Raji (cell line): Measurements from ENCODE around the gene ASCL2.

Source experiments
- POLR2A ChIP-seq: IDR thresholded peaks from 2 replicates; pipeline ENCODE4 v1.6.1; 2011; ENCODE audit warnings: low read depth, low read length, control low read depth; ENCODE audit not compliant: insufficient read depth

Gene ASCL2

DNA sequence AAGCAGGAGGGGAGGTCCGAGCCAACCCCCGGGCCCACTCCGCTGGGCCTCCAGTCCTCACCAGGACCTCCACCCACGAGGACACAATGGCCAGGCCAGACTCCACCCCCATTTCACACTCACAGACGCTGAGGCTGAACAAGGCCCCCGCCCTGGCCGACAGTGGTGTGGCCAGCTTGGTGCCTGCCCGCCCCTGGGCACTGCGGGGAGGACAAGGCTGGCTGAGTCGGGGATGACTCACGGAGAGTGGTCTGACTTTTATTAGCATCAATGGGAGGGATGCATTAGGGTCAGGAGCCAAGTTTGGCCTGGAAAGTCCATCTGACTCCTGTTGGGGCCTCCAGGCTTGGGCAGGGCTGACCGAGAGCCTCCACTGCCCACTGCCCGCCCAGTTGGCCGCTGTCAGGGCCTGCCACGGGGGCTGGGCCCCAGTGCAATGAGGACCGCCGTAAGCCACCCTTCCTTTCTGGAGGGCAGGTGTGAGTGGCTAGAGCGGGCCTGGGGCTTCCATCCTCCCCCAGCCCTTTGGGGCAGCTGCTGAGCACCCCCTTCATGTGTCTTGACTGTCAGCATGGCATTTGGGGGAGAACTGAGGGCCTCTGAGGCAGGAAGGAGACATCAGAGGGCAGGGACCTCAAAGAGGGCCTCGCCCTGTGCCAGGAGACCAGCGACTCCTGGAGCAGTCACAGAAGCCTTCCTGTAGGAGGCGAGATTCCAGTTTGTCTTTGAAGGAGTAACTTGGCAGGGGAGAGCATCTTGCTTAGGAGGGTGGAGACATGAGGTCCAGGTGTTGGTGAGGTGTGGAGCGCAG is 42.0 kb upstream of the ASCL2 start:
- TF ChIP-seq POLR2A: no peak

DNA sequence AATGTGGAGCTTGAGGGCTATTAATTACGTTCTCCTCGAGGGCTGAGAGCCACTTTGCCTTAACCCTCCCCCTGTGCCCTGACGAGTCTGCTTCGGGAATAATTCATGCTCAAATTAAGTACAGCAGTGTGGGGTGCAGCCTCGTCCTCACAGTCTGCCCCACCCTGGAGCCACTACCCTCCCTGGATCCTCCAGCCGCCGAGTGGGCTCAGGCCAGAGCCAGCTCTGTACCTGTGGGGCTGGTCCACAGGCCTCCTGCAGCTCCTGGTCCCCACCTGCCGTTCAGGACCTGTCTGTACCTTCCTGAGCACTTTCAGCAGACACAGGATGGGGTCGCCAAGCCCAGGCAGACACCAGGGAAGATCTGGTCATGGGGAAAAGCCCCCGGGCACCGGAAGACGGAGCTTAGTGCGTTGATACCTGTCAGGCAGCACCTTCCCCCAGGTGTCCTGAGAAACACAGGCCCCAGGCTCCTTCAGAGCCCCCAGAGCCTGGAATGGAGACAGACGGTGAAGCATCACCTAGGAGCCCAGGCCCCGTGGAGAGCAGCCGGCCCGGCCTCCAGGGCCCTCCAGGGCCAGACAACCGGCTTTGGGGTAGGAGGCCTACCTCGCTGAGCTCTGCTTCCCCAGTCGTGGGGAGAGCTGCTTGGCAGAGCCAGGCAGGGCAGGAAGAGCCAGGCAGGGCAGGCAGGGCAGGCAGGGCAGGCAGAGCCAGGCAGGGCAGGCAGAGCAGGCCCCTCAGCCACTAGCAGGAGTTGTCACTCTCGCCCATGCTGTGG is 41.2 kb upstream of the ASCL2 start:
- TF ChIP-seq POLR2A: no peak

DNA sequence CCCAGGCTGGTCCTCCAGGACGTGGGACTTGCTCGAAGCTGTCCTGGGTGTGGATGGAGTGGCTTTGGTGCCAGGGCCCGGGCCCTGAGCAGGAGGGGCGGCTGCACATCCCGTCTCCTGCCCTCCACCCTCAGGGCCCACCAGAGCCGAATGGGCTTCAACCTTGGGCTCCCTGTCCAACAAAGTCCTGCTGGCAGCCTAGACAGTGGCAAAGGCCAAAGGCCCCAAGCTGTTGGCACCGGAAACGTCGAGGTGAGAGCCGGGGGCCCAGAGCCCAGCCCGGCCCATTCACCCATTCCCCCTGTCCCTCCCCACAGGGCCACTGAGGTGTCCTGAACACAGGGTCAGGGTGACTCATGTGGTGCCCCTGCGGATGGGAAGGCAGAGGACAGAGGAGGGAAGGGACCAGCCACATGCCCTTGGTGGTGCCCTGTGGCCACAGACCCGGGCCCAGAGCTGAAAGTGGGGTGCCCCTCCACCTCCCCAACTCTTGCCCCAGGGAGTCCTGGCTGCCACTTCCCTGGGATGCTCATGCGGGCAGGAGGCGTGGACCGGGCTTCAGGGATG is 40.5 kb upstream of the ASCL2 start:
- no peak for TF ChIP-seq POLR2A

DNA sequence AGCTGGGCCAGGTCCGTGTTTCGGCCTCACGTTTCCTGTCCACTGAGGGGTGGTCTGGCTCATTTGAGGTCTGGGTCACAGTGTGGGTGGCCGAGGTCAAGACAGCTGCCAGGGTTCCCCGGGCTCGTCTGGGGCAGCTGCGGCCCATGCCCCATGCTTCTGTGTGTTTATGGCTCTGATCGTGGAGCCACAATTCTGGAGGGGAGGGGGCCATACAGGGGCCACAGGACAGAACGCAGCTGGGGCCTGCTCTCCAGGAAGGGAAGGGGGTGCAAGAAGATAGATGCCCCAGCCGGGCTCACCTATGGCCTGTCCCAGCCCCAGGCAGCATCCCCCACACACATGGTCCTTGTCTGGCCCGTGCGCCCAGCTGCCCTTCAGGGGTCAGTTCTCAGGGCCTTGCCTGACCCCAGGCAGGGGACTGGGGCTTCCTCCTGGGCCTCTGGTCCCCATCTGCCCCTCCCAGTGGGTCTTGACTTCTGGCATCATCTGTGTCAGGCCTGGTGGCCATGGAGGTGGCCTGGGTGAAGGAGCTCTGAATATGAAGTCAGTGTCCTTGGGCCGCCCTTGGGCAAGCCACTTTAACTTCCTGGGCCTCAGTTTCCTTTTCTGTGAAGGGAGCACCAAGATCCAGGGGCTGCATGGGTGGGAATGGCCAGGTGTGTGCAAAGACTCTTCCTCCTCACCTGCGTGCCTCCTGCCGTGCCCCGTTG is 39.8 kb upstream of the ASCL2 start:
- TF ChIP-seq POLR2A: no peak

DNA sequence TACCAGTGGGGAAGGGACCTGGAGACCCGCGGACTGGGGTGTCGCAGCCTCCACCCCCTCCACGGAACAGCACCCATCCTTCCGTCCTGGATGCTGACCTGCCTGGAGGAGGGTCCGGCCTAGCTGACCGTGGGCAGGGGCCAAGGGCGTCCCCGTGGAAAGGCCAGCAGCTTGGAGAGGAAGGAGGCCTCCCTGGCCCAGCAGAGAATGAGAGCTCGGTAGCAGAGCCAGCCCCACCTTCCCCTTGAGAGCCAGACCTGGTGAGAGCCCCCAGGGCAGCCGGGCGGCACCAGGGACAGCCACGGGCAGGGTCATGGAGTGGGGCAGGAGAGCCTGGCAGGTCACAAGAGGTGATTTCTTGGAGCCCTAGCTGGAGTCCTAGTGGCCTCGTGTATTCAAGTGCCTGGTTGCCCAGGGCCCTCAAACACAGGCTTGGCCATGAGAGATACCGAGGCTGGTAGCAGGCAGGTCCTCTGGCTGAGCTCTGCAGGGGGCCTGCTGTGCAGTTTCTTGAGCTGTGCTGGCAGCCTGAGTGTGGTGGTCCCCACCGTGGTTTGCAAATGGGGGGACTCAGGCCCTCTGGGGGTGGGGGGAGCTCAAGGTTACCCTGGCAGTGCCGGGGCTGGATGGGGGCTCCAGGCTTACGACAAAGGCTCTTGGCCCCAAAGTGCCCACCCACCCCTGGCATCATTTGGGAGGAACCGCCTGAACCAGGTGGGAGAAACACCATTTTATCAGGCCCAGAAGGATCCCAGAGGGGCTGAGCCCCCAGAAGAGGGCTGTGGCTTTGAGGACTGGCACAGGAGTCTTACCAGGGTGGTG is 39.1 kb upstream of the ASCL2 start:
- no peak for TF ChIP-seq POLR2A

DNA sequence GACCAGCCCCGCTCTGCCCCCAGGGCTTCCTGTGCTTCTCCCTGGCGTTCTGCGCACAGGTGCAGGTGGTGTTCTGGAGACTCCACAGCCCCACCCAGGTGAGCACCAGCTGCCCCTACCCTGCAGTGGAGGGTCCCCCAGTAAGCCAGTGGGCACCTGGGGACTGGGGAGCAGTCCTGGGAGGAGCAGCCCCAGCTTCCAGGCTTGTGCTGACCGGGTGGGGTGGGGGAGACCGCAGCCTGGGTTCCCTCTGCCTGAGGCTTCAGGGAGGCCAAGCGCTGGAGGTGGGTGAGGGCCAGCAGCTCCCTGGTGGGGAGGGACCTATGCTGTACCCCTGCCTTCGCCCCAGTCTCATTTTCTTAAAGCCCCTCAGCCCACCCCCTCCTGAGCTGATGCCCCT is 38.3 kb upstream of the ASCL2 start:
- no peak for TF ChIP-seq POLR2A

DNA sequence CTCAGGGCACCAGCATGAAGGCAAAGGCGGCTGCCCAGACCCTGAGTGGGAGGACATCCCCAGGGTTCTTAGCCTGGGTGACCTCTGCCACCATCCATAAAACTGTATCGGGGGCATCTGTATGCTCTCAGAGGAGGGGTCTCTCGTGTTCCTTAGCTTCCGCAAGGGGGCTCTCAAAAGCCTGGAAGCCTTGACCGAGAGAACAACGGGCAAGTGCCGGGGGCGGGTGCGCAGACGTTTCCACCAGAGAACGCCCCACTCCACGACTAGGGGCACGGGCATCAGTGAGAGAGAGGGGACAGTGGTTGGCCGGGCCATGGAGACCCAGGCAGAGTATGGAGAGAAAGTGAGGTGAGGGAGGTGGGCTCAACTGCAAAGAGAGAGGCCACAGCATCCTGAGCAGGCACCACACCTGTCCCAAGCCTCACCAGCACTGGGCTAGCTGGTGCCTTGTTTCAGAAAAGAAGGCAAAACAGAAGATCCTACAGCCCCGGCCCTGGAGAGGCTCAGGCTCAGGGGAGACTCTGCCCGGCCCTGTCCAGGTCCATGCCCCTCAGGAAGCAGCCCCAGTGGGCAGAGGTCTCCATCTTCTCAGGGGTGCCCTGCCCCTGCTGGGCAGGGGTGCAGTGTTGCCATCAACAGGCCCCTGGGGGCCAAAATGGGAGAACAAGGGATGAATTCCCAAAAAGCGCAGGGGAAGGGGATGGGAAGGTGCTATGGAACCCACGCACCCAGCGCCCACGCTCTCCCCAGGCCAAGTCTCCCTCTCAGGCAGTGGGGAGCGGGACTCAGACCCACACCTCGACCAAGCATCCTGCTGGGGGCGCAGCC is 37.3 kb upstream of the ASCL2 start:
- no peak for TF ChIP-seq POLR2A

DNA sequence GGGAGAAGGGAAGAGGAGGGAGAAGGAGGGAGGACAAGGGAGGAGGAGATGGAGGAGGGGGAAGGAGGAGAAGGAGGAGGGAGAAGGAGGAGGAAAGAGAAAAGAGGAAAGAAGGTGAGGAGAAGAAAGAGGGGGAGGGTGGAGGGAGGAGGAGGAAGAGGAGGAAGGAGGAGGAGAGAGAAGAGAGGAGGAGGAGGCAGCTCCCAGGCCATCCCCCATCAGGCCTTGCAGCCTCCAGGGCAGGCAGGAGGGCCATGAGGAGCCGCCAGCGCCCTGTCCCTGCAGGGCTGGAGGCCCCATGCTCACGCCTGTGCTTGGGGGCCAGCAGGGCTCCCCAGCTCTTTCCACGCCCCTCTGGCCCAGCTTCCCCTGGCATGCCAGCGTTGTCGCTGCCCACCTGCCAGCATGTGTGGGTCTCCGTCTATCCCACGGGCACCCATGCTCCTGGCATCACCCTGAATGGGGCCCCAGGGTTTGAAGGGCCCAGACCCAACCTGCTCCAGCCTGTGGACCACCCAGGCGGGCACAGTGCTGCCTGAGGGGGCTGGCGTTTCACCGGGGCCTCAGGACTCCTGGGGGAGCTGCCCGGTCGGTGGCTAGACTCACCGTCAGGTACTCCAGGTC is 36.6 kb upstream of the ASCL2 start:
- no peak for TF ChIP-seq POLR2A

DNA sequence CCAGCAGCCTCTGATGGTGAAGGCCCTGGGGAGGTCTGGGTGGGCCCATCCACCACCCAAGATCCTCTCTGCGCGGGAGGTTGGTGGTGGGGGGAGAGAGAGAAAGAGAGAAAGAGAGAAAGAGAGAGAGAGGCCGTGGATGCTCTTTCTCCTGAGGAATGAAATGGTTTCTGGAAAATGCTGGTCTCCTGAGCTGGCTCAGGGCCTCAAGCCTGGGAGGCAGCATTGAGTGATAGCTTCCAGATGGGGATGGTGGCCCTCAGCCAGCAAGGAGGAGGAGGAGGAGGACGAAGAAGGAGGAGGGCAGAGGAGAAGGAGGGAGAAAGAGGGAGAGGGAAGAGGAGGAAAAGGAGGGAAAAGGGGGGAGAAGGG is 36.0 kb upstream of the ASCL2 start:
- TF ChIP-seq POLR2A: no peak

DNA sequence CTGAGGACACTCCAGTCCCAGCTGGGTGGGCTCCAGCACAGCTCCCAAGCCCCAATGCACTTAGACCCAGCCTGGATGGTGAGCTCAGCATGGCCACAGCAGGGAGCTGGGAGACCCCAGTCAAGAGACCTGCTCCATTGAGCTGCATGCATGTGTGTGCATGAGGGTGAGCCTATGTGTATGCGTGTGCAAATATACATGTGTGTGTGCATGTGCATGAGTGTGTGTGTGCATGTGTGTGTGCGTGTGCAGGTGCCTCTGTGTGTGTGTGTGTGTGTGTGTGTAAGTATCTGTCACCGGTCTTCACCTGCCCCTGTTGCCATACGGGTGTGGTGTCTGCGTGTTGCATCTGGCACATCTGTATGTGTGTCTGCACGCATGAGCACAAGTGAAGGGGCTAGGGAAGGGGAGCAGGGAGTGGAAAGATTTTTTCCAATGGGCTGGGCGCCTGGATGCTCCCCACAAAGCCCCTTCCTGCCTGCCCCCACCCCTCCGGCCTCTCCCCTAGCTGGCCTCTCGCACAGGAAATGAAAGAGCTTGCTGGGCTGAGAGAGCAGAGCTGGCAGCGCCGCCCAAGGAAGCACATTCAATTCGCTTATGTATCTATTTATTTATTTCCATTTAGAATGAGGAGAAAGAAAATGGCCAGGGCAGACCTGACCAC is 35.5 kb upstream of the ASCL2 start:
- TF ChIP-seq POLR2A: no peak

DNA sequence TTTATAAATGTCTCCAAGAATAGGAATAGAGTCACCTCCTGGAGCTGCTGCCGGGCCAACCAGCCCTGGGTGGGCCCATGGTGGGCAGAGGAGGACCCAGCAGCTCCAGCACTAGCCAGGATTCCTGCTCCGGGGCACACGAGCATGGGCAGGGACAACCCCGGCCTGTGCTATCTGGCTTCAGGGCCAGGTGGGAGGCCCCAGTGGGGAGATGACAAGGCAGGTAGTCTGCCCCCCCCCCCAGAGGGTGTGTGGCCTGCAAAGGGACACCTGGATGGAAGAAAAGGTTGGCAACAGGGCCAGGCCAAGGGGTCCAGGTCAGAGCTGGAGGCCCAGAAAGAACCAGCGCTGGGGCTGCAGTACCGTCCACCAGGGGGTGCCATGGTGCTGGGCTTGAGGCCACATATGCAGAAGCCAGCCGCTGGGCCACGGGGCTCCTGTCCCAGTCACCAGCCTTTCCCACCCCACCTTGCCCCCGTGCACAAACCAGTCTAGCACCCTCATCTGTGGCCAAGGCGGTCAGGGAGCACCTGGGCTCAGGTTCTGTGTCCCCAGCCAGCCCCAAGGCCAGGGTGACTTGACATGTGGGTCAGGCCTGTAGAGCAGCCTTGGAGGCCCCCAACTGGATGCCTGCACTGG is 34.9 kb upstream of the ASCL2 start:
- TF ChIP-seq POLR2A: no peak

DNA sequence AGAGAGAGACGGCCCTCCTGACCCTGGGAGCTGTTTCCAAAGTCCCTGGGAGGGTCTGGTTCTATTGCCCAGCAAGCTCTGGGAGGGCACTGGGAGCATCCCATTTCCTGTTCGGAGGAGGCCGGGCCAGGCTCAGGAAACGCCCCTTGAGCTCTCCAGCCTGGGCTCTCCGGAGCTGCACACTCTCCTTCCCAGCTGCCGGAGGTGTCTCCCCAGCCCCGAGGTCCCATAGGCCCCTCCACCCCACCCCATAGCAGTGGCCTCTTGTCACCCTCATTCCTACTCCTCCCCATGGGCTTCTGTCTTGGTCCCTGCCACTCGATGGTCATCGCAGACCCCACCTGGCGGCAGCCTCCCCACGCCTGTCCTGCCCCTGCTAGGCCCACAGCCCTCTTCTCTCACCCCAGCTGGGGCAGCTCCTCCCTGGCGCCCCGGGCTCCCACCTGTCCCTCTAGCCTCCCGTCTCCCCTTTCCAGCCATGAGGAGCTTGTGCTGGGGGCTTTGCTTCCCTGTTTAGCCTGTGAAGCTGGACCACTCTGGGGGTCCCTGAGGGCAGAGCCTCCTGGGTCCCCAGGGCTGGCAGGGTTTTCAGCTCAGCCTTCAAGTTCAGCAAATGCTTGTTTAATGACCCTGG is 34.2 kb upstream of the ASCL2 start:
- TF ChIP-seq POLR2A: no peak
